Motor neuron (in vitro differentiated cells): ENCODE data around the gene GYG2. TPM values are rescaled to one million over a fixed set of nuclear protein-coding genes. Genes with fewer than 3 reads are reported as not detected.
A peak's percentile ranks its signal among the peaks of the same experiment; 100 is the strongest.

Experiments
- ATAC-seq, 8 experiments: fragments of 200-7000 bp; cut with Tn5 transposase; replicated peaks in 6 of 8; 2 replicates each; pipeline ENCODE4 v1.8.0; 2021; ENCODE audit warnings: mild to moderate bottlenecking in 8 of 8, moderate library complexity in 8 of 8
- H3K27ac ChIP-seq, 2 donors: fragments of 250-450 bp; sonication (Bioruptor Pico); 2 replicates each; pipeline ENCODE4 v1.9.0; 2021; ENCODE audit warnings: antibody characterized with exemption in 2 of 2, mild to moderate bottlenecking in 2 of 2, moderate library complexity in 1 of 2
- H3K4me1 ChIP-seq, 2 donors: fragments of 250-450 bp; sonication (Bioruptor Pico); replicated peaks in 1 of 2; 2 replicates each; pipeline ENCODE4 v1.6.1; 2021; ENCODE audit warnings: antibody characterized with exemption in 2 of 2, mild to moderate bottlenecking in 2 of 2, moderate library complexity in 1 of 2
- H3K4me3 ChIP-seq, 5 donors: fragments of 250-450 bp; sonication (Bioruptor Pico); 2 replicates each; pipeline ENCODE4 v1.9.0; 2021; ENCODE audit warnings: antibody characterized with exemption in 5 of 5, mild to moderate bottlenecking in 5 of 5, moderate library complexity in 4 of 5
- WGBS, 10 experiments: fragments of 450-650 bp; shearing (Covaris generic); methylation state at CpG; one replicate each; pipeline ENCODE4 v1.0.0; 2022; 5-methylcytosine and 5-hydroxymethylcytosine counted together
- in situ Hi-C, 9 experiments: fragments of 400-800 bp; cut with MboI; loops; one replicate each; pipeline ENCODE4 v1.15.0; 2021; ENCODE audit warnings: low sequenced_read_pairs in 9 of 9, low pct_unique_long_range_greater_than_20kb in 2 of 9; ENCODE audit not compliant: unreplicated experiment in 9 of 9
- total RNA-seq, 8 experiments: library from RNA; unstranded; fragments of 300-600 nt; gene quantifications; 2 replicates each; pipeline versions ENCODE4 v1.2.3 to v1.2.4, GENCODE V29; 2022

Gene GYG2
- total RNA-seq, 8 experiments from 2014 or later = 1.1 to 63.0 (median 8.9) TPM

GRCh38 chrX:2820136-2820771 is 8.5 kb upstream of the GYG2 start:
- ATAC-seq = no peak
- Histone ChIP-seq H3K4me1 (no peaks in the 10 kb centered on the region), H3K4me3 (no peak overlapping the region), H3K27ac (no peak overlapping the region)
- in situ Hi-C loops = loop anchor here in 2 of 9 experiments (25.0 kb wide), 1 partner anchor 183 kb away; no protein-coding TSS in a partner anchor
- WGBS, 10 experiments = 27 to 95% (median 80%) methylated on average over 2 to 7 of the region's 8 CpGs; no CpG with 5 or more reads in 5 of the 10 experiments

- in situ Hi-C loops = loop anchor here in 2 of 9 experiments (25.0 kb wide), 1 partner anchor 187 kb away; no protein-coding TSS in a partner anchor
- Histone ChIP-seq H3K4me1 (no peaks in the 10 kb centered on the region), H3K4me3 (no peak overlapping the region), H3K27ac (no peak overlapping the region)
- ATAC-seq = peak in 1 of 8 experiments; percentile 29
- 78% methylated on average over 3 of the region's 13 CpGs; no CpG with 5 or more reads in 9 of the 10 experiments for WGBS, 10 experiments
These were observed 4.8 kb upstream of the GYG2 start for GRCh38 chrX:2823795-2824386.

GRCh38 chrX:2824886-2825285 is 3.8 kb upstream of the GYG2 start:
- no peak for ATAC-seq
- Histone ChIP-seq H3K4me3 (no peak overlapping the region), H3K27ac (no peak overlapping the region), H3K4me1 (no peaks in the 10 kb centered on the region)
- in situ Hi-C loops = loop anchor here in 2 of 9 experiments (25.0 kb wide), 1 partner anchor 188 kb away; no protein-coding TSS in a partner anchor

GRCh38 chrX:2828959-2829411 is 255 bp downstream of the GYG2 start:
- Histone ChIP-seq H3K4me1 (peaks cover 3 to 5% of the 10 kb centered on the region in 2 donors), H3K4me3 (peak overlapping the region; percentile 34 to 49 (median 43))
- no CpG with 5 or more reads among the region's 44 CpGs for WGBS, 10 experiments

GRCh38 chrX:2829469-2830246 is 928 bp downstream of the GYG2 start:
- 16% methylated on average over 6 of the region's 62 CpGs; no CpG with 5 or more reads in 9 of the 10 experiments for whole genome bisulfite sequencing, 10 experiments

More at GRCh38 chrX:2828959-2829411, 255 bp downstream of the GYG2 start:
- peak overlapping the region in 1 of 2 donors; percentile 20 for H3K27ac ChIP-seq
- in situ Hi-C loops = no loop called here
- peak in 6 of 8 experiments; percentile 42 to 61 (median 52) for ATAC-seq

GRCh38 chrX:2831471-2832228 is 2.9 kb downstream of the GYG2 start:
- ATAC-seq = no peak
- in situ Hi-C loops = no loop called here
- no peak overlapping the region for H3K27ac ChIP-seq
- H3K4me1 ChIP-seq = peaks cover 3 to 5% of the 10 kb centered on the region in 2 donors
- no peak overlapping the region for H3K4me3 ChIP-seq
- 0 to 93% (median 78%) methylated on average over 1 to 7 of the region's 14 CpGs; no CpG with 5 or more reads in 5 of the 10 experiments for WGBS, 10 experiments

More at GRCh38 chrX:2829469-2830246, 928 bp downstream of the GYG2 start:
- in situ Hi-C loops = no loop called here
- Histone ChIP-seq H3K4me1 (peaks cover 3 to 5% of the 10 kb centered on the region in 2 donors), H3K4me3 (peak overlapping the region; percentile 34 to 49 (median 43)), H3K27ac (no peak overlapping the region)
- peak in 1 of 8 experiments; percentile 2 for ATAC-seq

GRCh38 chrX:2837961-2838360 is 9.2 kb downstream of the GYG2 start:
- Histone ChIP-seq H3K27ac (no peak overlapping the region), H3K4me3 (no peak overlapping the region), H3K4me1 (no peaks in the 10 kb centered on the region)
- no peak for ATAC-seq
- 0 to 100% (median 88%) methylated on average over 1 to 2 of the region's 2 CpGs; no CpG with 5 or more reads in 7 of the 10 experiments for WGBS, 10 experiments
- in situ Hi-C loops = no loop called here

GRCh38 chrX:2840961-2841360 is 12.2 kb downstream of the GYG2 start:
- in situ Hi-C loops = no loop called here
- Histone ChIP-seq H3K4me3 (no peak overlapping the region), H3K4me1 (no peaks in the 10 kb centered on the region), H3K27ac (no peak overlapping the region)
- ATAC-seq = no peak
- WGBS, 10 experiments = 3 to 100% (median 89%) methylated on average over 1 of the region's 1 CpG; no CpG with 5 or more reads in 4 of the 10 experiments

- ATAC-seq = peak in 3 of 8 experiments; percentile 52 to 95 (median 69)
- 20 to 88% (median 82%) methylated on average over 1 to 5 of the region's 9 CpGs; no CpG with 5 or more reads in 5 of the 10 experiments for WGBS, 10 experiments
- no peak overlapping the region for H3K27ac ChIP-seq
- in situ Hi-C loops = no loop called here
- no peak overlapping the region for H3K4me3 ChIP-seq
- no peaks in the 10 kb centered on the region for H3K4me1 ChIP-seq
These were observed 12.8 kb downstream of the GYG2 start for GRCh38 chrX:2841537-2841936.

- ATAC-seq = no peak
- in situ Hi-C loops = no loop called here
- Histone ChIP-seq H3K27ac (no peak overlapping the region), H3K4me3 (no peak overlapping the region), H3K4me1 (no peaks in the 10 kb centered on the region)
These were observed 18.3 kb downstream of the GYG2 start for GRCh38 chrX:2846992-2847391.

- Histone ChIP-seq H3K27ac (no peak overlapping the region), H3K4me1 (no peaks in the 10 kb centered on the region), H3K4me3 (no peak overlapping the region)
- no peak for ATAC-seq
- in situ Hi-C loops = no loop called here
- WGBS, 10 experiments = 0 to 87% (median 75%) methylated on average over 1 to 9 of the region's 9 CpGs; no CpG with 5 or more reads in 3 of the 10 experiments
These were observed 20.2 kb downstream of the GYG2 start for GRCh38 chrX:2848871-2849301.

- no peak overlapping the region for H3K4me3 ChIP-seq
- 60 to 100% (median 94%) methylated on average over 3 to 6 of the region's 21 CpGs; no CpG with 5 or more reads in 7 of the 10 experiments for WGBS, 10 experiments
- no peak for ATAC-seq
- in situ Hi-C loops = no loop called here
- no peaks in the 10 kb centered on the region for H3K4me1 ChIP-seq
- H3K27ac ChIP-seq = no peak overlapping the region
These were observed 26.2 kb downstream of the GYG2 start for GRCh38 chrX:2854918-2855317.
